ENCODE measurements around the gene CD44. TPM values are rescaled to one million over a fixed set of nuclear protein-coding genes. Genes with fewer than 3 reads are reported as not detected.

CD44 gene
- polyA plus RNA-seq, 1 experiment = 1,200 TPM

- Histone ChIP-seq H3K4me3 (ENCODE audit: low read depth, low read length) (peak overlapping the region; percentile 95), H3K36me3 (ENCODE audit: control insufficient read depth, insufficient read depth, low read length) (no peaks in the 10 kb centered on the region), H3K27me3 (ENCODE audit: control insufficient read depth, insufficient read depth, low read length) (no peaks in the 10 kb centered on the region)
- TF ChIP-seq CTCF (IDR thresholded peaks at IDR 0.05; ENCODE audit: insufficient read depth, low read depth, low read length) = no peak
- CTCF ChIA-PET = interaction anchor here (0.7 to 3.1 kb wide), 6 partner anchors 11 to 252 kb away, joined by 3 to 9 read pairs (median 3); no protein-coding TSS in a partner anchor
- POLR2A ChIA-PET = interaction anchor here (0.5 to 1.6 kb wide), 2 partner anchors 103 to 163 kb away, joined by 3 to 4 read pairs; no protein-coding TSS in a partner anchor
- DNase-seq (ENCODE audit: low read depth) = no peak
These were observed 831 bp downstream of the CD44 start for GRCh38 chr11:35139722-35140282.

- DNase-seq (ENCODE audit: low read depth) = no peak
- TF ChIP-seq CTCF (IDR thresholded peaks at IDR 0.05; ENCODE audit: insufficient read depth, low read depth, low read length) = no peak
- Histone ChIP-seq H3K27me3 (ENCODE audit: control insufficient read depth, insufficient read depth, low read length) (no peaks in the 10 kb centered on the region), H3K4me3 (ENCODE audit: low read depth, low read length) (peak overlapping the region; percentile 95), H3K36me3 (ENCODE audit: control insufficient read depth, insufficient read depth, low read length) (0 out of 2 replicates have a peak, but pooled peaks cover 1% of the 10 kb centered on the region)
- POLR2A ChIA-PET = interaction anchor here (0.7 to 1.6 kb wide), 3 partner anchors 26 to 164 kb away, joined by 3 to 4 read pairs (median 4); no protein-coding TSS in a partner anchor
- CTCF ChIA-PET = interaction anchor here (0.7 to 3.1 kb wide), 10 partner anchors 27 to 271 kb away, joined by 3 to 9 read pairs (median 3); no protein-coding TSS in a partner anchor
These were observed 2.1 kb downstream of the CD44 start for GRCh38 chr11:35141071-35141470.

GRCh38 chr11:35141571-35141971 is 2.6 kb downstream of the CD44 start:
- CTCF ChIA-PET = interaction anchor here (1.1 to 3.1 kb wide), 4 partner anchors 26 to 271 kb away, joined by 3 to 9 read pairs (median 6); no protein-coding TSS in a partner anchor
- TF ChIP-seq CTCF (IDR thresholded peaks at IDR 0.05; ENCODE audit: insufficient read depth, low read depth, low read length) = no peak
- Histone ChIP-seq H3K4me3 (ENCODE audit: low read depth, low read length) (peak overlapping the region; percentile 95), H3K36me3 (ENCODE audit: control insufficient read depth, insufficient read depth, low read length) (0 out of 2 replicates have a peak, but pooled peaks cover 1% of the 10 kb centered on the region), H3K27me3 (ENCODE audit: control insufficient read depth, insufficient read depth, low read length) (no peaks in the 10 kb centered on the region)
- POLR2A ChIA-PET = interaction anchor here (0.7 to 1.0 kb wide), 2 partner anchors 25 to 127 kb away, joined by 3 to 4 read pairs; no protein-coding TSS in a partner anchor
- no peak for DNase-seq (ENCODE audit: low read depth)

GRCh38 chr11:35142481-35143075 is 3.6 kb downstream of the CD44 start:
- POLR2A ChIA-PET = no interaction called here
- Histone ChIP-seq H3K36me3 (ENCODE audit: control insufficient read depth, insufficient read depth, low read length) (0 out of 2 replicates have a peak, but pooled peaks cover 1% of the 10 kb centered on the region), H3K4me3 (ENCODE audit: low read depth, low read length) (peak overlapping the region; percentile 24; the same call in 1 of the 2 replicates), H3K27me3 (ENCODE audit: control insufficient read depth, insufficient read depth, low read length) (no peaks in the 10 kb centered on the region)
- CTCF ChIA-PET = no interaction called here
- peak; percentile 66 for DNase-seq (ENCODE audit: low read depth)
- peak; percentile 29 for TF ChIP-seq CTCF (IDR thresholded peaks at IDR 0.05; ENCODE audit: insufficient read depth, low read depth, low read length)
